OCI-LY1 (cell line): ENCODE results near the gene STK36.

Experiments
- H2AFZ ChIP-seq: fragments of 200-600 bp; sonication (generic), shearing (Covaris generic); 2 replicates; pipeline ENCODE4 v1.6.0; 2014; ENCODE audit warnings: antibody characterized with exemption, mild to moderate bottlenecking, low read length
- H3F3A ChIP-seq: fragments of 200-600 bp; sonication (generic), shearing (Covaris generic); 2 replicates; pipeline ENCODE4 v1.6.0; 2014; ENCODE audit warnings: mild to moderate bottlenecking, antibody characterized with exemption, low read length, moderate library complexity; ENCODE audit not compliant: insufficient read depth
- H3K27ac ChIP-seq: fragments of 200-600 bp; sonication (generic); 2 replicates; pipeline ENCODE4 v1.5.1; 2014; ENCODE audit warnings: low read length, mixed run types, mild to moderate bottlenecking, low read depth; ENCODE audit not compliant: poor library complexity, severe bottlenecking
- H3K27me3 ChIP-seq: fragments of 200-600 bp; sonication (generic); 2 replicates; pipeline ENCODE4 v1.6.0; 2014; ENCODE audit warnings: antibody characterized with exemption, mild to moderate bottlenecking, low read length, moderate library complexity; ENCODE audit not compliant: insufficient read depth
- H3K36me3 ChIP-seq: fragments of 200-600 bp; sonication (generic); 2 replicates; pipeline ENCODE4 v1.6.1; 2014; ENCODE audit warnings: mild to moderate bottlenecking, antibody characterized with exemption, low read length, moderate library complexity, mixed read lengths; ENCODE audit not compliant: insufficient read depth
- H3K4me1 ChIP-seq: fragments of 200-600 bp; sonication (generic); 2 replicates; pipeline ENCODE4 v1.5.1; 2014; ENCODE audit warnings: mild to moderate bottlenecking, low read length, moderate library complexity; ENCODE audit not compliant: insufficient read depth, severe bottlenecking
- H3K4me2 ChIP-seq: fragments of 200-600 bp; sonication (generic), shearing (Covaris generic); 2 replicates; pipeline ENCODE4 v1.6.1; 2014; ENCODE audit warnings: low read length
- H3K4me3 ChIP-seq: fragments of 200-600 bp; sonication (generic); 2 replicates; pipeline ENCODE4 v1.5.1; 2014; ENCODE audit warnings: low read length, low read depth, mild to moderate bottlenecking, mixed read lengths; ENCODE audit not compliant: poor library complexity, severe bottlenecking
- H3K79me2 ChIP-seq: fragments of 200-600 bp; shearing (Covaris generic); 2 replicates; pipeline ENCODE4 v1.6.1; 2016; ENCODE audit warnings: mixed run types, low read length, mixed read lengths; ENCODE audit not compliant: insufficient read depth
- H3K9ac ChIP-seq: fragments of 200-600 bp; sonication (generic), shearing (Covaris generic); 2 replicates; pipeline ENCODE4 v1.6.1; 2014; ENCODE audit warnings: mild to moderate bottlenecking, low read length, mixed read lengths
- H3K9me2 ChIP-seq: fragments of 200-600 bp; sonication (generic), shearing (Covaris generic); 2 replicates; pipeline ENCODE4 v1.6.1; 2014; ENCODE audit warnings: low read depth, mild to moderate bottlenecking, low read length, mixed read lengths
- H3K9me3 ChIP-seq: fragments of 200-600 bp; shearing (Covaris generic); 2 replicates; pipeline ENCODE4 v1.6.1; 2014; ENCODE audit warnings: low read length, mixed read lengths
- H4K20me1 ChIP-seq: fragments of 200-600 bp; sonication (generic), shearing (Covaris generic); 2 replicates; pipeline ENCODE4 v1.6.0; 2016; ENCODE audit warnings: mild to moderate bottlenecking, low read length; ENCODE audit not compliant: insufficient read depth
- CTCF ChIP-seq: fragments of 200-600 bp; sonication (generic), shearing (Covaris generic); IDR thresholded peaks from 2 replicates; pipeline ENCODE4 v1.5.1; 2017; ENCODE audit warnings: mild to moderate bottlenecking, antibody characterized with exemption, low read length, moderate library complexity, mixed read lengths
- EZH2 ChIP-seq: fragments of 200-600 bp; sonication (generic), shearing (Covaris generic); IDR thresholded peaks from 2 replicates; pipeline ENCODE4 v1.8.0; 2017; ENCODE audit warnings: borderline replicate concordance, mixed run types, mild to moderate bottlenecking, antibody characterized with exemption, low read length, moderate library complexity, mixed read lengths

STK36 gene

GRCh38 chr2:218709908-218710307 is 38.0 kb downstream of the STK36 start:
- peaks cover 30% of the 10 kb centered on the region for H3K4me1 ChIP-seq
- H3K27me3 ChIP-seq, result no peaks in the 10 kb centered on the region
- no peak overlapping the region for H3K4me3 ChIP-seq
- no peak overlapping the region for H2AFZ ChIP-seq
- H3K9ac ChIP-seq, result no peak overlapping the region
- H3K27ac ChIP-seq, result no peak overlapping the region
- no peak for TF ChIP-seq EZH2
- no peak for TF ChIP-seq CTCF
- H3F3A ChIP-seq, result no peaks in the 10 kb centered on the region
- H3K4me2 ChIP-seq, result no peak overlapping the region
- peaks cover 31% of the 10 kb centered on the region for H3K79me2 ChIP-seq
- H3K36me3 ChIP-seq, result no peaks in the 10 kb centered on the region
- H3K9me3 ChIP-seq, result no peaks in the 10 kb centered on the region
- no peaks in the 10 kb centered on the region for H3K9me2 ChIP-seq
- H4K20me1 ChIP-seq, result no peaks in the 10 kb centered on the region

DNA sequence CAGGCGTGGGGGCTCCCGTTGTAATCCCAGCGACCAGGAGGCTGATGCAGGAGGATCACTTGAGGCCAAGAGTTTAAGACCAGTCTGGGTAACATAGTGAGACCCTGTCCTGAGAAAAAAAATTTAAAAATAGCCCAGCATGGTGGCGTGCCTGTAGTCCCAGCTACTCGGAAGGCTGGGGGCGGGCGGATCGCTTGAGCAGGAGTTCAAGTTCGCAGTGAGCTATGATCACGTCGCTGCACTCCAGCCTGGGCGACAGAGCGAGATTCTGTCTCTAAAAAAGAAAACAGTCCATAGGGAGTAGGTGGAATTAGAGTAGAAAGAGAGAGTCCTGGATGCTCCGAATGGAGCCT is 38.4 kb downstream of the STK36 start:
- Histone ChIP-seq H3K27ac (no peak overlapping the region), H3K36me3 (peaks cover 3% of the 10 kb centered on the region; the same call in 1 of the 2 replicates), H3F3A (no peaks in the 10 kb centered on the region), H3K79me2 (peaks cover 33% of the 10 kb centered on the region), H3K4me2 (peak overlapping the region; percentile 90; the same call in 1 of the 2 replicates), H4K20me1 (no peaks in the 10 kb centered on the region), H3K9me3 (no peaks in the 10 kb centered on the region), H3K9me2 (no peaks in the 10 kb centered on the region), H3K4me3 (peak overlapping the region; percentile 80), H2AFZ (0 out of 2 replicates have a peak overlapping the region, but pooled peaks have one; percentile 4), H3K9ac (no peak overlapping the region), H3K4me1 (peaks cover 30% of the 10 kb centered on the region), H3K27me3 (no peaks in the 10 kb centered on the region)
- TF ChIP-seq EZH2 (no peak), CTCF (no peak)

DNA sequence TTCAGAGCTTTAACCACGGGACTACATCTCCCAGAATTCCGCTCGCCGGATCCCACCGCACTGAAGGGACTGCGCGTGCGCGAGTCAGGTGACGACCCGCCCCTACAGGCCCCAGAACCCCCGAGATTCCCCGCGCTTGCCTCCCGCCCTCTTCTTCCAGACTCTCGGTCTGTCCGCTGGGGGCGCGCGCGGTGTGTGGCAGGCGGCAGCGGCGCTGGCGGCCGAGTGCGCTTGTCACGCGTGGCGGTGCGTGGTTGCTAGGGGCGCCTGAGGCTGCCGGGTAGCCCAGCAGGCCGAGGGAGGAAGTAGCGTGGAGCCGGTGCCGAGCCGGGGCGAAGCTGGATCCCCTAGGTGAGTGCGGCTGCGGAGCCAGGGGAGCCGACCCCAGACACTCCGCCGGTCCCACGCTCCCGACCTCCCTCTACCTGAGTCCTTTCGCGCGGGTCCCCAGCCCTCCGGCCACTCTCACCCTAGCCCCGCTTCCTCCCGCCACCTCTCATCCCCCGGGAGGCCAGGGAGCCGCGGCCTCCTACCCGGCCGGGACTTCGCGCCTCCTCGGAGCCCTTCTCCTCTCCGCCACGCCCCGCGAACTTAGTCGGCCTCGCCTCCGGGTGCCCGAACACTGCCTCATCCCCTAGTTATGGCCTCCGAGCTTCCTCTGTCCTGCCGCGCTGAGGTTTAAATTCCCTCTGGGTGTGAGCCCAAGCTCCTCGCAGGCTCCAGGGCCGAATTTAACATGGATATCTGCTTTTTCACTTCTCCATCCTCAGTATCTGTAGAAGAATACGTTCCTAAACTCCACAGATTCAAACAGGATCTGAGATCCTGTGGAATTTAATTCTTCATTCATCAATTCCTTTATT is 39.0 kb downstream of the STK36 start, which contains the start of gene TTLL4:
Gene TTLL4 (plus strand): TSS at position 149 of the 863 bp plus-strand sequence. CDS start 26,842 bp downstream, outside the sequence.
- Histone ChIP-seq H3F3A (no peaks in the 10 kb centered on the region), H3K9me2 (no peaks in the 10 kb centered on the region), H3K4me1 (peaks cover 30% of the 10 kb centered on the region), H4K20me1 (no peaks in the 10 kb centered on the region), H3K4me2 (peak within 1 kb of the TSS; percentile 90), H3K27me3 (no peaks in the 10 kb centered on the region), H3K9me3 (no peaks in the 10 kb centered on the region), H2AFZ (0 out of 2 replicates have a peak within 1 kb of the TSS, but pooled peaks have one; percentile 4), H3K9ac (peak within 1 kb of the TSS; percentile 85), H3K4me3 (peak within 1 kb of the TSS; percentile 80), H3K27ac (peak within 1 kb of the TSS; percentile 52), H3K36me3 (peaks cover 8% of the 10 kb centered on the region), H3K79me2 (peaks cover 33% of the 10 kb centered on the region)
- TF ChIP-seq CTCF (peak; percentile 83), EZH2 (no peak)
